Retinal pigment epithelial cell (primary cell): ENCODE data around the gene SETD3.
A peak's percentile ranks its signal among the peaks of the same experiment; 100 is the strongest.

Source experiments
- DNase-seq: peaks from one replicate; pipeline ENCODE4 v3.0.0-alpha.2; 2010; ENCODE audit warnings: low read depth
- H3K4me3 ChIP-seq: 2 replicates; pipeline ENCODE4 v1.5.1; 2011; ENCODE audit warnings: mild to moderate bottlenecking, low read length, control low read depth, moderate library complexity
- TF ChIP-seq, protein P1 (sequence below): conservative IDR thresholded peaks from 2 replicates; pipeline ENCODE4 v1.5.1; 2011; ENCODE audit warnings: low read depth, low read length, control low read depth, inconsistent platforms

Gene SETD3

DNA sequence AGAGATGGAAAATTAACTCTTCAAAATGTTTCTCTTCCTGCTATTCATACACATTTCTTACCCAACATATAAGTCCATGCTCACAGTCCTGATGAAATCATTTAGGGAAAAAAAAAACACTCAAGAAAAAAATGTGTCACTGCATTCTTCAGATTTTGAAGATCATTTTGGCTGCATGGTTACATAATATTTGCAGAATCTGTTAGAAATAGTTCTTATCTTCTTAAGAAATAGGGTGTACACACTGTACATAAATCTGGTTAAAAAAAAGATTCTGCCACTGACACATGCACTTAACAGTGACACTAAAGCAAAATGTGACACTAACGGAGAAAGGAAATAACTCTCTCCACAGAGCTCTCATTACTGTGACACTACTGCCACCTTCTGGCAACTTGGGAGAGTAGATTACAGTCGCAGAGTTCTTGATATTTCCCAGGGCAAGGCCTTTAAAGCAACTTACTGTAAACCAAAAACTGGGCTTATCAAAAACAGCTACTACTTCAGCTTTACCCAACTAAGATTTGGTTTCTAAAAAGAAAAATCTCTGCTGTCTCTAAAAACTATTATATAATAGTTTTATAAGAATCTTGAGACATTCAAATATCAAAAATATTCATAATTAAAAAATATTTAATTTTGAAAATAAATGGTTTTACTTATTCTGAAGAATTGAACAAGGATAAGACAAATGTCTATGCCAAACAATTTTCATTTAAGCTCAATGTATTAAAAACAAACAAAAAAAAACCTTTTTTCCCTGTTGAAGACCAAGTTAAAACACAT is 65.0 kb downstream of the SETD3 start:
- DNase-seq: no peak
- no peak overlapping the region for H3K4me3 ChIP-seq
- TF ChIP-seq, protein P1, sequence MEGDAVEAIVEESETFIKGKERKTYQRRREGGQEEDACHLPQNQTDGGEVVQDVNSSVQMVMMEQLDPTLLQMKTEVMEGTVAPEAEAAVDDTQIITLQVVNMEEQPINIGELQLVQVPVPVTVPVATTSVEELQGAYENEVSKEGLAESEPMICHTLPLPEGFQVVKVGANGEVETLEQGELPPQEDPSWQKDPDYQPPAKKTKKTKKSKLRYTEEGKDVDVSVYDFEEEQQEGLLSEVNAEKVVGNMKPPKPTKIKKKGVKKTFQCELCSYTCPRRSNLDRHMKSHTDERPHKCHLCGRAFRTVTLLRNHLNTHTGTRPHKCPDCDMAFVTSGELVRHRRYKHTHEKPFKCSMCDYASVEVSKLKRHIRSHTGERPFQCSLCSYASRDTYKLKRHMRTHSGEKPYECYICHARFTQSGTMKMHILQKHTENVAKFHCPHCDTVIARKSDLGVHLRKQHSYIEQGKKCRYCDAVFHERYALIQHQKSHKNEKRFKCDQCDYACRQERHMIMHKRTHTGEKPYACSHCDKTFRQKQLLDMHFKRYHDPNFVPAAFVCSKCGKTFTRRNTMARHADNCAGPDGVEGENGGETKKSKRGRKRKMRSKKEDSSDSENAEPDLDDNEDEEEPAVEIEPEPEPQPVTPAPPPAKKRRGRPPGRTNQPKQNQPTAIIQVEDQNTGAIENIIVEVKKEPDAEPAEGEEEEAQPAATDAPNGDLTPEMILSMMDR: peak; percentile 80

DNA sequence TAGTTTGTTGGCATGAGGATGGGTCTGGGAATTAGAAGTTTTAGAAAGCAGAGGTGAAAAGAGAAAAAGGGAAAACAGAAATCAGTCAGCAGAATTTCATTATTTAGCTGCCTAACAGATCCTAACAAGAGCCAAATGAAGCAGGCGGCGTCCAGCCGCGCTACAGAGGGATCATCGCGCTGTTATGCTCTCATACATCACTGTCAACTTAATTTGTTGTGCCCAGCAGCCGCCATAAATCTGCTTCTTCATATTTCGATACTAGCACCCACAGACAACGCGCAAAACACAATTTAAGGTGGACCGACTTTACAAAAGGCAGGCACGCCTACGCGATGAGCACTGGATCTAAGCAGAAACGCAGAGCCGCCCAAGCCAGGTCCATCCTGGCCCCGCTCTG is 66.7 kb downstream of the SETD3 start:
- H3K4me3 ChIP-seq: no peak overlapping the region
- DNase-seq: no peak
- TF ChIP-seq, protein P1: no peak

DNA sequence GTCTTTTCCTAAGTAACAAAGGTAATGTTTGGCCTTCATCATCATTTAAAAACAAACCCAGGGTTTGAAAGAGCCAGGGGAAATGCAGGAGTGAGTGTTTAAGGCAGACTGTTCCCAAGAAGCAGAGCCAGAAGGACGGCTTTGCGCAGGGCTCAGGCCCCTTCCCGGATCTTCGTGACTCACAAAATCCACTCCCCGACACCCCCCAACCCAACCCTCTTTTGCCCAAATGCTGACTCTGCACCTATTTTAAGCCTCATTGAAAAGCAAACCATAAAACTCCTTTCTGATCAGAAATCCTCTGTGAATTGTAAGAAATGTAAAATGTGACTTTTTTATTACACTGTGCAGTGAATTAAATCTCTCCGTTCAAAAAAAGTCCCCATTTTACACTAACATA is 67.5 kb downstream of the SETD3 start:
- DNase-seq: no peak
- TF ChIP-seq, protein P1: no peak
- no peak overlapping the region for H3K4me3 ChIP-seq

DNA sequence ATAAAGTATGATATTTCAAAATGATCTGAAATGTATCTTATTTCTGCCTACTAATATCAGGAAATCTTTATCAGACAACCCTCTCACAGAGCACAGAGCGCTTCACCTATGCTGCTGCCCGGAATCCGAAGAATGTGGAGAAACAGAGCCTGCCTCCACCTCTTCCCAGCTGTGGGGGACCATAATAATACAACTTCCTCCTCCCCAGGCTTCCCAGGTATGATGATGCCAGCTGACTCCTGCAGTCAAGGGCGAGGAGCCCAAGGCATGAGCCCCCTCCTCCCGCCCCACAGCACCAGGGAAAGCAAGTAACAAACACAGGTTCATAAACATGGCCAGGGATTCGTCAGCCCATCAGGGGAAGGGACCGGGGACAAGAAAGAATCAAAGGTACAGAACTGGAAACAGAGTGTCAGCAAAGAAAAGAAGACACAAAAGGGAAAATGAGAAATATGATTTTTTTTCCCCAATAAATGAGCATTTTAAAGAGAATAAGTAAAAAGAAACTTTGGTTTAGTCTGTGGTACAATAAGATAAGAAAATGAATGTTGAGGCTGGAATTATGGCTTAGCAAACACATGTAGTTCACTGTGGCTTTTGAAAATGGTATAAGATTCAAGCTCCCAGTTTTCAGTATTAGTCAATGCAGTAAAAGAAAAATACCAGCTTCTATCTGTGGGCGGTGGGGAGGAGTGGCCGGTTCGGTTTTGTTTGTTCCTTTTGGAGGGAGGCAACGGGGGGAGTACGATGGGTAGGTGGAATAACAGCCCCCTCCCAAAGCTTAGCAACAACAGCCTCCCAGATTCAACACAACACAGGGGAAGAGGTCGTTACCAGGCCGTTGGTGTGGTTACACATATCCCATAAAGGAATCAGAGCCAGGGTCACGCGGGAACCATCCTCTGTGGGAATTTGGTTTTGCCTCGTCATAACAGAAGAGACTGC is 68.3 kb downstream of the SETD3 start:
- TF ChIP-seq, protein P1: no peak
- no peak for DNase-seq
- H3K4me3 ChIP-seq: no peak overlapping the region

DNA sequence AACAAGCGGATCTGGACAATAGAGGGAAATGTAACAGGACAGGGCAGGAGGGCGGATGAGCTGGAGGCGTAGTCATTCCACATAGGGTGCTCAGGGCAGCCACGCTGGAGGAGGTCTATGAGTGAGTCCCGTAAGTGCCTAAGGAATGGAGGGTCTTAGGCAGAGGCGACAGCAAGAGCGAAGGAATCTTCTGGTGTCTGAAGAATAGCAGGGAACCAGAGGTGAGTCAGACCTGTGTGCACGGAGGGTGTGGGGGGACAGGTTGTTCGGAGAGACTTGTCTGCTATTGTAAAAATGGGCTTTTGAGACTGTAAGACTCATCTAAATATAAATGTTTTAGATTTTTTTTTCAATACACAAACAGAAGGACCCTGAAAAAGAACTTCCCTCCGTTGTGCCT is 70.6 kb downstream of the SETD3 start:
- H3K4me3 ChIP-seq: no peak overlapping the region
- DNase-seq: no peak
- TF ChIP-seq, protein P1: no peak

DNA sequence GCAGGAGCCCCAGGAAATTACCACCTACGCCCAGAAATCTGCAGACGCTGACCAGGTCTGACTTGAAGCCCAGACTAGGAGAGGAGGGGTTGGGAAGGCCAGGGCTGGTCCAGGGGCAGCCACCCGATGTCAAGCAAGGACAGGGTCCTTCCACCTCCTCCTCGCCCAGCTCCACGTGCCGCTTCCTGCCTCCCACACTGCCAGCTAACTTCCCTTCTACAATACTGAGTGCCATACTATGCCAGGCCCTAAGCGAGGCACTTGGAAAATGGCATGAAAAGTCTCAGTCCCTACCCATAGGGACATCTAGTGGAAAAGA is 71.7 kb downstream of the SETD3 start:
- H3K4me3 ChIP-seq: no peak overlapping the region
- TF ChIP-seq, protein P1: no peak
- no peak for DNase-seq
